Effector memory CD4-positive, alpha-beta T cell (primary cell): Measurements from ENCODE around the gene PXMP4.
A peak's percentile ranks its signal among the peaks of the same experiment; 100 is the strongest.

Experiments
- DNase-seq, 3 donors: peaks; one replicate each; pipeline ENCODE4 v3.0.0-alpha.2; 2020
- H3K27ac ChIP-seq: 2 replicates; pipeline ENCODE4 v1.7.0; 2013; ENCODE audit warnings: mild to moderate bottlenecking, low read length, moderate library complexity; ENCODE audit not compliant: insufficient read depth, poor library complexity, severe bottlenecking
- H3K27me3 ChIP-seq: replicated peaks from 2 replicates; pipeline ENCODE4 v1.7.0; 2013; ENCODE audit warnings: mild to moderate bottlenecking, low read length; ENCODE audit not compliant: insufficient read depth, control insufficient read depth, poor library complexity, severe bottlenecking
- H3K36me3 ChIP-seq: 2 replicates; pipeline ENCODE4 v1.7.0; 2013; ENCODE audit warnings: mild to moderate bottlenecking, low read length, moderate library complexity; ENCODE audit not compliant: control insufficient read depth, insufficient read depth
- H3K4me1 ChIP-seq: 2 replicates; pipeline ENCODE4 v1.7.0; 2013; ENCODE audit warnings: low read length, mild to moderate bottlenecking; ENCODE audit not compliant: control insufficient read depth, insufficient read depth, poor library complexity, severe bottlenecking
- H3K4me3 ChIP-seq: 2 replicates; pipeline ENCODE4 v1.7.0; 2013; ENCODE audit warnings: low read length, low read depth, mild to moderate bottlenecking; ENCODE audit not compliant: insufficient read depth, poor library complexity, severe bottlenecking
- H3K9me3 ChIP-seq: 2 replicates; pipeline ENCODE4 v1.7.0; 2013; ENCODE audit warnings: mild to moderate bottlenecking, low read length, moderate library complexity; ENCODE audit not compliant: control insufficient read depth

The PXMP4 gene

GRCh38 chr20:33693741-33694638 lies 26.1 kb downstream of the PXMP4 start:
- no peaks in the 10 kb centered on the region for H3K27me3 ChIP-seq
- H3K27ac ChIP-seq: no peak overlapping the region
- H3K4me3 ChIP-seq: no peak overlapping the region
- H3K36me3 ChIP-seq: no peaks in the 10 kb centered on the region
- no peaks in the 10 kb centered on the region for H3K9me3 ChIP-seq
- H3K4me1 ChIP-seq: no peaks in the 10 kb centered on the region
- DNase-seq: no peak

- Histone ChIP-seq H3K9me3 (no peaks in the 10 kb centered on the region), H3K36me3 (no peaks in the 10 kb centered on the region), H3K27ac (no peak overlapping the region), H3K4me1 (no peaks in the 10 kb centered on the region), H3K27me3 (no peaks in the 10 kb centered on the region), H3K4me3 (no peak overlapping the region)
- DNase-seq: no peak
These were observed 26.8 kb downstream of the PXMP4 start for GRCh38 chr20:33693289-33693688.

DNA sequence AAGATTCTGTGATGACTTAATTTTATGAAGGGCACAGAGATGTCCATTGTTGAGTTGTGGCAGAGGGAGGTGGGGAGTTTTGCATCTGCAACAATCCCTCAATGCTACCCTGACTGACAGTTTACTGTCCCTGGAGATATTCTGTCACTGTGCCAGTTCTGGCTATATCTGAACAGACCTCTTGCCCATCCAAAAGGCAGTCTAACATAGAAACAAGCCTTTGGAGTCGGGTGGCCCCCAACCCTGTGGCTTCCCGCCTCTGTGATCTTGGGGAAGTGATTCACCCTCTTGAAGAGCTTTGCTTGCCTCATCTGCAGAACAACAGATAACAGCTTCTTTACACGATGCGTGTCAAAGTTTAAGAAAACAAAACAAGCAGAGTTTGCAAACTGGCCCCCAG lies 30.1 kb downstream of the PXMP4 start:
- H3K4me3 ChIP-seq: no peak overlapping the region
- H3K27me3 ChIP-seq: no peaks in the 10 kb centered on the region
- peaks cover 12% of the 10 kb centered on the region for H3K4me1 ChIP-seq
- H3K36me3 ChIP-seq: no peaks in the 10 kb centered on the region
- no peak overlapping the region for H3K27ac ChIP-seq
- no peaks in the 10 kb centered on the region for H3K9me3 ChIP-seq
- DNase-seq: peak in 2 of 3 donors; percentile 18 to 53

GRCh38 chr20:33689493-33689892 lies 30.6 kb downstream of the PXMP4 start:
- peaks cover 14% of the 10 kb centered on the region for H3K4me1 ChIP-seq
- H3K27me3 ChIP-seq: no peaks in the 10 kb centered on the region
- no peak overlapping the region for H3K4me3 ChIP-seq
- no peak for DNase-seq
- no peaks in the 10 kb centered on the region for H3K36me3 ChIP-seq
- no peaks in the 10 kb centered on the region for H3K9me3 ChIP-seq
- H3K27ac ChIP-seq: peak overlapping the region; percentile 22

GRCh38 chr20:33688938-33689424 lies 31.1 kb downstream of the PXMP4 start:
- H3K27me3 ChIP-seq: no peaks in the 10 kb centered on the region
- peaks cover 17% of the 10 kb centered on the region for H3K4me1 ChIP-seq
- H3K27ac ChIP-seq: peak overlapping the region; percentile 22
- no peaks in the 10 kb centered on the region for H3K36me3 ChIP-seq
- H3K9me3 ChIP-seq: no peaks in the 10 kb centered on the region
- DNase-seq: no peak
- H3K4me3 ChIP-seq: no peak overlapping the region

DNA sequence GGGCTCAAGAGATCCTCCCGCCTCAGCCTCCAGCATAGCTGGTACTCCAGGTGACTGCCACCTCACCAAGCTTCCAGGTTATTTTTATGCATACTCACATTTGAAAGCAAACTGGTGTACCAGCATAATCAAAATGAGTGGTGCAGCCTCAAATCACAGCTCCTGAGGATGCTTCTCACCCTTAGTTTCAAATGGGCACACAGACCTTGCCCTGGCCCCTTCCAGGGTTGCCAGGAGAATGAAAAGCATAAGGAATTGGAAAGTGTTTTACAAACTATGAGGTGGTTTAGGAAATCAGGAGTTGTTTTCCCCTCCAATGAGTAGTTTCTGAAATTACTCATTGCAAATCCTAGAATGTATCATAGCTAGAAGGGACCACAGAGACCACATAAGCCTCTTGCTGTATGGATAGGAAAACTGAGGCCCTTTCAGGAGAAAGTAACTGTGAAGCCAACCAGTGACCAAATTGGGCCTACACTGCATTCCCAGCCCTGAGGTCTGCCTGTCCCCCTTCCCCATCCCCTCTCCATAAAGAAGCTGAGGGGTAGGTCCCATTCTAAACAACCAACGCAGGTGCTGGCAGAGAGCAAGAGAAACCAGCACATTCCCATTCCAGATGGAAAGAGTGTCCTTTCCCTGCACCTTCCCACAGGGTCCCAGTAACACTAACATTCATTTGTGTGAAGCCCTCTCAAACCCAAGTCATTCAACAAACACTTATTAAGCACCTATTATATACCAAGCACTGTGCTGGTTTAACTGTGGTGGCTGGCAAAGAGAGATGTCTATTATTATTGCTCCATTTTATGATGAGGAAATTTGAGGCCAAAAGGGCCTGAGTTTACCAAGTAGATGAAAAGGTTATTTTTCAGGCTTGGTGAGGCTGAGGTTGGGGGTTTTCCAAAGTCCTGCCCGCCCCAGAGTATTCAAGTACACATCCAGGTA lies 31.8 kb downstream of the PXMP4 start:
- Histone ChIP-seq H3K4me3 (no peak overlapping the region), H3K36me3 (no peaks in the 10 kb centered on the region), H3K9me3 (no peaks in the 10 kb centered on the region), H3K27ac (peak overlapping the region; percentile 4), H3K4me1 (peaks cover 17% of the 10 kb centered on the region), H3K27me3 (no peaks in the 10 kb centered on the region)
- no peak for DNase-seq

GRCh38 chr20:33687370-33687915 lies 32.7 kb downstream of the PXMP4 start:
- no peak for DNase-seq
- Histone ChIP-seq H3K36me3 (no peaks in the 10 kb centered on the region), H3K9me3 (no peaks in the 10 kb centered on the region), H3K4me1 (peaks cover 17% of the 10 kb centered on the region), H3K27me3 (no peaks in the 10 kb centered on the region), H3K27ac (no peak overlapping the region), H3K4me3 (no peak overlapping the region)

DNA sequence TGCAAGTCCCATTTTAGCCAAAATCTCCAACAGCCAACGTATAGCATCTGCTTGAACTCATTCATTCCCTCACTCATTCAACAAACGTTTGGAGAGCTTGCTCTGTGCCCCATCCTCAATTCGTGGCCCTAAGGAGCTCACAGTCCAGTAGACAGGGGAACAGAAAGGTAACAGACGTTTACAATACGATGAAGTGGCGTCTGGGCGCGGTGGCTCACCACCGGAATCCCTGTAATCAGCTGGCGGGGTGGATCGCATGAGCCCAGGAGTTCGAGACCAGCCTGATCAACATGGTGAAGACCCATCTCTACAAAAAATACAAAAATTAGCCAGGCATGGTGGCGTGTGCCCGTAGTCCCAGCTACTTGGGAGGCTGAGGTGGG lies 33.1 kb downstream of the PXMP4 start:
- Histone ChIP-seq H3K36me3 (no peaks in the 10 kb centered on the region), H3K27ac (peak overlapping the region; percentile 27), H3K27me3 (no peaks in the 10 kb centered on the region), H3K4me3 (peak overlapping the region; percentile 0), H3K4me1 (peaks cover 17% of the 10 kb centered on the region), H3K9me3 (no peaks in the 10 kb centered on the region)
- no peak for DNase-seq

GRCh38 chr20:33686100-33686983 lies 33.8 kb downstream of the PXMP4 start, which contains the start of gene E2F1:
TSS of gene E2F1 (minus strand) at chr20:33686385. CDS start at chr20:33686264, 121 bp downstream.
- no peaks in the 10 kb centered on the region for H3K9me3 ChIP-seq
- no peaks in the 10 kb centered on the region for H3K27me3 ChIP-seq
- no peaks in the 10 kb centered on the region for H3K36me3 ChIP-seq
- H3K27ac ChIP-seq: peak within 1 kb of the TSS; percentile 44
- peak; percentile 89 to 93 (median 90) for DNase-seq
- peaks cover 17% of the 10 kb centered on the region for H3K4me1 ChIP-seq
- H3K4me3 ChIP-seq: peak within 1 kb of the TSS; percentile 44
